ENCODE measurements around the gene FUBP3.

- TF ChIP-seq, protein P1, sequence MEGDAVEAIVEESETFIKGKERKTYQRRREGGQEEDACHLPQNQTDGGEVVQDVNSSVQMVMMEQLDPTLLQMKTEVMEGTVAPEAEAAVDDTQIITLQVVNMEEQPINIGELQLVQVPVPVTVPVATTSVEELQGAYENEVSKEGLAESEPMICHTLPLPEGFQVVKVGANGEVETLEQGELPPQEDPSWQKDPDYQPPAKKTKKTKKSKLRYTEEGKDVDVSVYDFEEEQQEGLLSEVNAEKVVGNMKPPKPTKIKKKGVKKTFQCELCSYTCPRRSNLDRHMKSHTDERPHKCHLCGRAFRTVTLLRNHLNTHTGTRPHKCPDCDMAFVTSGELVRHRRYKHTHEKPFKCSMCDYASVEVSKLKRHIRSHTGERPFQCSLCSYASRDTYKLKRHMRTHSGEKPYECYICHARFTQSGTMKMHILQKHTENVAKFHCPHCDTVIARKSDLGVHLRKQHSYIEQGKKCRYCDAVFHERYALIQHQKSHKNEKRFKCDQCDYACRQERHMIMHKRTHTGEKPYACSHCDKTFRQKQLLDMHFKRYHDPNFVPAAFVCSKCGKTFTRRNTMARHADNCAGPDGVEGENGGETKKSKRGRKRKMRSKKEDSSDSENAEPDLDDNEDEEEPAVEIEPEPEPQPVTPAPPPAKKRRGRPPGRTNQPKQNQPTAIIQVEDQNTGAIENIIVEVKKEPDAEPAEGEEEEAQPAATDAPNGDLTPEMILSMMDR (IDR thresholded peaks at IDR 0.05 in 8 of 11, conservative IDR thresholded peaks at IDR 0.05 in 3 of 11), result no peak
- TF ChIP-seq POLR2AphosphoS5 (IDR thresholded peaks at IDR 0.05), result no peak
Measured at GRCh38 chr9:130606887-130607600, 27.7 kb downstream of the FUBP3 start.
